ENCODE results near the gene NFKB2.

NFKB2 gene

GRCh38 chr10:102449321-102450123, 54.0 kb downstream of the NFKB2 start:
- POLR2A ChIA-PET, result interaction anchor here (0.9 to 1.5 kb wide), 2 partner anchors 12 to 14 kb away, joined by 6 to 9 read pairs; no protein-coding TSS in a partner anchor
- CTCF ChIA-PET, result interaction anchor here (1.2 to 4.9 kb wide), 6 partner anchors 12 to 55 kb away, joined by 3 to 36 read pairs (median 24); partner anchors contain the start of gene FBXL15

GRCh38 chr10:102450124-102450373, 54.5 kb downstream of the NFKB2 start:
- no peak for TF ChIP-seq CTCF (IDR thresholded peaks at IDR 0.05; ENCODE audit: control extremely low read depth, extremely low read depth, low read depth, missing control alignments)
- POLR2A ChIA-PET, result interaction anchor here (0.5 to 1.5 kb wide), 4 partner anchors 11 to 44 kb away, joined by 3 to 9 read pairs (median 6); no protein-coding TSS in a partner anchor
- CTCF ChIA-PET, result interaction anchor here (1.2 to 4.9 kb wide), 8 partner anchors 11 to 55 kb away, joined by 3 to 36 read pairs (median 16); partner anchors contain the start of gene FBXL15
- no peak for DNase-seq (ENCODE audit: extremely low spot score)

More at GRCh38 chr10:102449321-102450123, 54.0 kb downstream of the NFKB2 start:
- DNase-seq (ENCODE audit: extremely low spot score), result peak; percentile 74
- TF ChIP-seq CTCF (IDR thresholded peaks at IDR 0.05; ENCODE audit: control extremely low read depth, extremely low read depth, low read depth, missing control alignments), result no peak

- ChIA-PET CTCF (interaction anchor here (0.8 to 4.9 kb wide), 16 partner anchors 9 to 281 kb away, joined by 3 to 36 read pairs (median 4); partner anchors contain the start of genes FBXL15 and PSD), POLR2A (interaction anchor here (0.5 to 1.5 kb wide), 6 partner anchors 11 to 127 kb away, joined by 3 to 15 read pairs (median 5); no protein-coding TSS in a partner anchor)
- DNase-seq (ENCODE audit: extremely low spot score), result peak; percentile 90
- no peak for TF ChIP-seq CTCF (IDR thresholded peaks at IDR 0.05; ENCODE audit: control extremely low read depth, extremely low read depth, low read depth, missing control alignments)
Observed at GRCh38 chr10:102450374-102451104, 55.0 kb downstream of the NFKB2 start.

GRCh38 chr10:102451105-102451969, 55.8 kb downstream of the NFKB2 start, which contains the start of gene C10orf95:
Gene C10orf95 (minus strand): TSS chr10:102451543. CDS start chr10:102451093, 450 bp downstream.
- CTCF ChIA-PET, result interaction anchor here (0.8 to 4.9 kb wide), 19 partner anchors 10 to 282 kb away, joined by 3 to 36 read pairs (median 5); partner anchors contain the start of genes FBXL15 and PSD
- TF ChIP-seq CTCF (IDR thresholded peaks at IDR 0.05; ENCODE audit: control extremely low read depth, extremely low read depth, low read depth, missing control alignments), result no peak

More at GRCh38 chr10:102451105-102451969, 55.8 kb downstream of the NFKB2 start, which contains the start of gene C10orf95:
- peak; percentile 31 for DNase-seq (ENCODE audit: extremely low spot score)
- POLR2A ChIA-PET, result interaction anchor here (0.6 to 1.5 kb wide), 6 partner anchors 10 to 128 kb away, joined by 3 to 15 read pairs (median 5); no protein-coding TSS in a partner anchor

Data from GM10248 (cell line).